HG03095 (cell line): ENCODE results near the gene IQSEC1.
"Not testable (repeated sequence)": the region's sequence is repeated elsewhere in the genome, so short reads cannot be mapped to it uniquely, and the experiment has no call there.

Experiments used
- ATAC-seq: cut with Tn5 transposase; IDR thresholded peaks from one replicate; pipeline ENCODE4 v1.9.1; 2021; ENCODE audit warnings: moderate library complexity; ENCODE audit not compliant: unreplicated experiment

Gene IQSEC1

DNA sequence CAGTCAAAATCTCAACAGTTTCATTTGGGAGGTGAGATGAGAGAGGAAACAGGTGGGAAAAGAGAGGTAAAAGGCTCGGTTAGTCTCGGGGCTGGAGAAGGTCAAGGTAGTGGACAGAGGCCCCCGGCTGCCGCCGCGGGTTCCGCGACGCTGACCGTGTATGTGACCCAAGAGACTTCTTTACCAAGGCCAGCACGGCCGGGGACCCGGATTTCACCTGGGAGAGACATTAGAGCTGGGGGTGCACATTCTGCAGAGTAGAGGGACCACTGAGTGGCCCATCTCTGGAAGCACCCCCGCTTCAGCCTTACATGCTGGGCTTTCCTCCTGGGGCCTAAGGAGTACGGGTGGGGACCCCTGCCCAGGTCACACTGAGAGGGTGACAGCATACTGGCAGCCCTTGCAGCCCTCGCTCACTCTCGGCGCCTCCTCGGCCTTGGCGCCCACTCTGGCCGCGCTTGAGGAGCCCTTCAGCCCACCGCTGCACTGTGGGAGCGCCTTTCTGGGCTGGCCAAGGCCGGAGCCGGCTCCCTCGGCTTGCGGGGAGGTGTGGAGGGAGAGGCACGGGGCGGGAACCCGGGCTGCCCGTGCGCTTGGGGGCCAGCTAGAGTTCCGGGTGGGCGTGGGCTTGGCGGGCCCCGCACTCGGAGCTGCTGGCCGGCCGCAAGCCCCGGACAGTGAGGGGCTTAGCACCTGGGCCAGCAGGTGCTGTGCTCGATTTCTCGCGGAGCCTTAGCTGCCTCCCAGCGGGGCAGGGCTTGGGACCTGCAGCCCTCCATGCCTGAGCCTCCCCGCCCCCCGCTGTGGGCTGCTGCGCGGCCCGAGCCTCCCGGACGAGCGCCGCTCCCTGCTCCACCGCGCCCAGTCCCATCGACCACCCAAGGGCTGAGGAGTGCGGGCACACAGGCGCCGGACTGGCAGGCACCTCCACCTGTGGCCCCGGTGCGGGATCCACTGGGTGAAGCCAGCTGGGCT is 190.6 kb downstream of the IQSEC1 start:
- ATAC-seq = no peak

- peak; percentile 50 for ATAC-seq
Measured at GRCh38 chr3:12881858-12882257, 191.4 kb downstream of the IQSEC1 start.

GRCh38 chr3:12879191-12879815 is 193.9 kb downstream of the IQSEC1 start:
- no peak for ATAC-seq

GRCh38 chr3:12878758-12879157 is 194.5 kb downstream of the IQSEC1 start:
- not testable (repeated sequence) for ATAC-seq

- ATAC-seq = no peak
Measured at GRCh38 chr3:12878141-12878574, 195.1 kb downstream of the IQSEC1 start.

- no peak for ATAC-seq
Measured at GRCh38 chr3:12877040-12877439, 196.2 kb downstream of the IQSEC1 start.

DNA sequence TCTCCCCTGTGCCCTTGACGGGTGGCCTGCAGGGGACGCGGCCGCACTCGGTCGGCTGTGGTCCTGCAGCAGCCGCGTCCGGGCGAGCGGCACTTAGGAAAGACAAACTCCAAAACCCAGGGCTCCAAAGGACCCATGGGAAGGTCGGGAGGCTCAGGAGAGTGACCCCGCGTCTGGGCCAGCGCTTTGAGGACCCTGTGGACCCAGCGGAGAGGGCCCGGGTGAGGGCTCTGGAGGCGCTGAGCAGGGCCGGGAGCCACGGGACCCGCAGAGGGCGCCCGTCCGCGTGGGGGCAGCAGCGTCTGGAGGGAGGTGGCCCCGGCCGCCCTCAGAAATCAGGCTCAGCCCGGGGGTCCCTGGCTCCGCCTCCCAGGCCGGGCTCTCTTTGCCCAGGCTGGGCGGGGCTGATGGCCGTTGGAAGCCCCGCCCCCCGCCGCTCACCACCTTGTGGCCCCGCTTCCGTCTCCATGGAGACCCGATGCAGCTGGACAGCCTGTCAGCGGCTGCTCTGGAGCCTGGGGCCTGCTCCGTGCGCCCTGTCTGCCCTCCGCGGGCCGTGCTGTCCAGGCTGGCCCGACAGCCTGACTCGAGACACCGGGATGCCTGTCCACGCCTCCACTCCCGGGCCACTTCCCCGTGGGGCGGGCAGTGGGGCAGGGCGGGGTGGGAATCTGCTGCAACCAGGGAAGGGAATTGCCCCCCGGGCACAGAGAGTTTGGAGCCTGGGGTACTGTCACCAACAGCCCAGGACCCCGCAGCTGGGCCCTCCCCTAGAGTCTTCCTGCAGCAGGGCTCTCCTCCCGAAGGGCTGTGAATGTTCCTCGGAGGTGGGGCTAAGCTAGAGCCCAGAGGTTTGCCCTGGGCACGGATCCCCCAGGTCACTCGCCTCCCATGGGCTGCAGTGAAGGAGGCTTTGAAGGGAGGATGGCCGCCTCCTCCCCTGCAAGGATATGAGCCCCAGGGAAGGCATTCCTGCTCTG is 197.1 kb downstream of the IQSEC1 start:
- no peak for ATAC-seq

GRCh38 chr3:12871404-12871983 is 201.7 kb downstream of the IQSEC1 start:
- no peak for ATAC-seq

GRCh38 chr3:12870942-12871341 is 202.3 kb downstream of the IQSEC1 start:
- ATAC-seq = peak; percentile 47

- peak; percentile 66 for ATAC-seq
Measured at GRCh38 chr3:12869035-12869621, 204.1 kb downstream of the IQSEC1 start.

- peak; percentile 45 for ATAC-seq
Measured at GRCh38 chr3:12868039-12869034, 204.9 kb downstream of the IQSEC1 start.

DNA sequence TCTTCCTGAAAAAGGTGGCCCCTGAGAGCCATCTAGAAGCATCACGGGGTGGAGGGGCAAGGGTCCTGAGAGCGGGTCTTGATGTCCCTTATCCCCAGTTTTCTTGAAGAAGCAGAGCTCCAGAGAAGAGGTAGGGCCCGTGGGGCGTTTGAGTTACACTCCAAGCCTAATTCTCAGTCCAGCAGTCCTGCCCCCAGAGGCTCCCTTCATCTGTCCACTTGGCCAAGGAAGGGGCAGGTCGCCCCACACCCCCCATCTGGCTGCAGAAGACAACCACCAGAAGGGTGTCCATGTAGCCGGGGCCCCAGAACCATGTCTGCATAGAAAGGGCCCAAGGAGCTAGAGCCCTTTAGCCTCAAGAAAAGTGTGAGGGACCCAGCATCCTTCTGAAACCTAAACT is 206.4 kb downstream of the IQSEC1 start:
- no peak for ATAC-seq

DNA sequence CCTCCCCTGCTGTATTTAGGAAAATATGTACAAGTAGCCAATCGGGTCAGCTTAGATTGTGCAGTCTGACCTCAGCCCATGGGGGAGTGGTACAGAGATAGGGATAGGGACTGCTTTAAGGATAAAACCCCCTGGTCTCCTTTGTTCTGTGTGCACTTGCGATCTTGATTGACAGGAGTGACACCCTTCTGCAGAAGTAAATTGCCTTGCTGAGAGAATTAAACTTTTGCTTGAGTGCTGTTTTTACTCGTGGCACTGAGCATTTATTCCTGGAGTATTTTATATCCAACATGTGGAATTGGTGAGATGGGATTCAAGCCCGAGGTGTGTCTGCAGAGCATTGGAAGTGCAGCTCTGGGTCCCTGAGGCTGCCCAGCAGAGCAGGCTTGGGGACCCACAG is 208.0 kb downstream of the IQSEC1 start:
- ATAC-seq = no peak

- ATAC-seq = no peak
Measured at GRCh38 chr3:12862387-12862786, 210.8 kb downstream of the IQSEC1 start.

- no peak for ATAC-seq
Measured at GRCh38 chr3:12861611-12862010, 211.6 kb downstream of the IQSEC1 start.

GRCh38 chr3:12859840-12860239 is 213.4 kb downstream of the IQSEC1 start:
- ATAC-seq = no peak

GRCh38 chr3:12856626-12857025 is 216.6 kb downstream of the IQSEC1 start:
- no peak for ATAC-seq

- no peak for ATAC-seq
Measured at GRCh38 chr3:12854565-12854964, 218.7 kb downstream of the IQSEC1 start.

- ATAC-seq = not testable (repeated sequence)
Measured at GRCh38 chr3:12853847-12854246, 219.4 kb downstream of the IQSEC1 start.
